Measurements from ENCODE around the gene TLNRD1.

DNA sequence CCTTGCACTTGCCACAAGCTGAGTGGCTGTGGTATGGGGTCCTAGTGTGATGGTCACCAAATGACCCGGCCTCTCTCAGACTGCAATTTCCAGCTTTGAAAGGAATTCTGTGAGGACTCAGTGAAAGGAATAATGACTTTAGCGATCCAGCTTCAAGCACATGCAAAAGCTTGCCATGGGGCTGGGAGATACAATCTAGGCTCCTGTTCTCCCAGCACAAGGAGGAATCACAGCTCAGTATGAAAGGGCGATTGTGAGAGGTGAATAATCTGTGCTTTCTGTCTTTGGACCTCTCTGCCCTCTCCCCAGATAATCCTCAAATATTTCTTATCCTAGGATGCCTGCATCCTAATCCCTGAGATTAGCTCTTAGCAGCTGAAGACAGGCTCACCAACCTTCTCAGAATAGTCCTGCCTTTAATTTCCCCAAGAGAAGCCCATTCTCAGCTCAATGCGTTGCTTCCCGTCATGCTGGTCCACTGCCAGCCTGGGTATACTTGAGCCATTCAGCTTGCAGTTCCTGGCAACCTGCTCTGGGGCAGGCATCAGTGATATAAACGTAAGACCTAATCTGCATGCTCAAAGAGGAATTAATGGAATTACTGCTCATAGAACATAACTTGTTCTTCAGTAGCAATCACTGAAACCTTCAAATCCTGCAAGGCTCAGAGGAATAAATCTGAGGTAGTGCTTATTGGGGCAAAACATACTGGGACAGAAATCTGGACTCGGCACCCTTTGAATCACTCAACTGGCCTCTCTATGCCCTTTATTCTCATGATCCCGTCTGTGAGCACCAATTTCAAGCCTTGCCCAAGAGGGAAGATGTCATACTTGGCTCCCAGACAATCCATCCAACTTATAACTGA is 15.1 kb downstream of the TLNRD1 start:
- TF ChIP-seq POLR2A (IDR thresholded peaks at IDR 0.05): no peak
- no peak for TF ChIP-seq CTCF (IDR thresholded peaks at IDR 0.05)
